HG02943 (cell line): ENCODE results near the gene LRMDA.

Source experiments
- ATAC-seq: cut with Tn5 transposase; IDR thresholded peaks from one replicate; pipeline ENCODE4 v1.9.1; 2021; ENCODE audit warnings: mild to moderate bottlenecking, low read depth, moderate library complexity; ENCODE audit not compliant: unreplicated experiment

Gene LRMDA

DNA sequence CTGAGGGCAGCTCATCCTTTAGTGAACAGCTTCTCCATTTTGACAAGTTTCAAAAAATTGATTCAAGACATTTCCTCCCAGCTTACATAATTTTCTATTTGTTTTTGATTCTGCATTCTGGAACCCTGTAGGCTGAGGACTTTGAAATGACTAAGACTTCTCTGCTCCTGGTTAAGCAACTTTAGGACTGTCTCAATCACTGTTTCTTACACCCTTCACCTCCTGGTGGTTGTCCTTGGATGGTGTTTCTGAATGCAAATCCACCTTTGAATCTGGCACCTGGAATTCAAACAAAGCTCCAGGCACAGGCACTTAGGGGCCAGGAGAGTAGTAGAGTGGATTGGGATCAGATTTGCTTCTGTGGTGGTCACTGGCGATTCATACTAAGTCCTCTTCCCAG is 595.5 kb downstream of the LRMDA start:
- no peak for ATAC-seq

DNA sequence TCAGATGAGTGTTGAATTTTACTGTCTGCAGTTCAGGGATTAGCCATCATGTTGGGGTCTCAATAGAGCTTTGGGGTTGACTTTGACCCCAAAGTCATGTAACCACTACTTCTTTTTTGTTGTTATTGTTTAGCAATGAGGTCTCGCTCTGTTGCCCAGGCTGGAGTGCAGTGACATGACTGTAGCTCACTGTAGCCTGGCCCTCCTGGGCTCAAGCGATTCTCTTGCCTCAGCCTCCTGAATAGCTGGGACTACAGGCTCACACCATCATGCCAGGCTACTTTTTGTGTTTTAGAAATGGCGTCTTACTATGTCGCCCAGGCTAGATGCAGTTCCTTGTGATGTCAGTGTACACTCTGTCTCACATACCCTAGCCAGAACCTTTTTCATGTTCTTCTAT is 598.4 kb downstream of the LRMDA start:
- no peak for ATAC-seq

DNA sequence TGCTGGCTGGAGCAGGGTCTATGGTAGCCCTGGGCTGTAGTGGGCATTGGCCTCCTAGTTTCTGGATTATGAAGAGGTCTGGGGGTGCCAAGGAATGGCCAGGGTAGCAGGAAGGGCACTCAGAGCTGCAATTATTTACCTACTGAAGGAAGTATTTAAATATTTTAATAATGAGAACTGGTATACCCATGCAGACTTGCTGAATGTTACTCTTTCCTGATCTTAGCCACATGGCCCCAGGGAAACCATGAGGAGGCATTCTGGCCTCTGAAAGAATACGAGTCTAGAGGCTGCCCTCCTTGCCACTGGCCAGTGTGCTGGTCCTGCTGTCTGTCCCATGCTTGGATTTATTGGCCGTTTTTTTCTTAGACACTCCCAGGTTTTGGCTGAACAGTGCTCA is 599.7 kb downstream of the LRMDA start:
- no peak for ATAC-seq

DNA sequence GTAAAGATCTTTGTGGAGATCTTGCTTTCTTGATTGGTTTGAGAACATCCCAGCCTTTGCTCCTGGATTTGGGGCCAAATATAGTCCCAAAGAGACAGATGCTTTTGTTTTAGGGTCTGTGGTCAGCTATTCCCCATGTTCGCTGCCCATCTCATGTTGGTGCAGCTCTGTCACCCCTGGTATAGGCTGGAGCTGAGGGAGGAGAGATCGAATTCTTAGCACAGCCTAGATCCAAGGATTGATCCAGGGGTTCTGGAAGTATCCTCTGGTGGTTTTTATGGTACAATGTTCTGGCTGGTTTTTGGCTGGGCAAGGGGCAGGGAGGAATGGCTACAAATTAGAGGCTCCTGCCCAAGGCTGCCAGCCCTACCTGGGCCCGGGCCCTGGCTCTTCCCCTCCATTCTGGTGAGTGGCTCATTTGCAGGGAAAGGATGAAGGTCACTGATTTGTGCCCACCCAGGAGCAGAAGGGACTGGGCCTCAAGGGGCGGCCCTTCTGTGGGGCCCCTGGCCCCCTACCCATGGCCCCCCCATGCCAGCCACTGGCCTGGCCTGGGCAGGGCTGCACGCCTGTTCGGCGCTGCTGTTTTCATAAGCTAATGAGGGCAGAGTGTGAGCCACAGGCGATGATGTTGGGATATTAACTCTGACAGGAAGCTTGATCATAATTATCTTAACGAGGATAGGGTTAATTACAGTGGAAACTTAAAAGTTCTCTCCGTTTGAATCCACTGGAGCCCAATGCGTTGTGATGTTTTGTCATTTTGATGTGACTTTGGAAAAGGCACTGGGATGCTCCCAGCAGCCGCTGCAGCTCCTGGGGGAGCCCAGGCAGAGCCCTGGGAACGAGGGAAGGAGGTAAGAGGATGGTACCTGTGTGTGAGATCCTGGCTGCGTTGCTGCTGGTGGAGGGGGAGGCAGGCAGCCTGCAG is 600.6 kb downstream of the LRMDA start:
- no peak for ATAC-seq

DNA sequence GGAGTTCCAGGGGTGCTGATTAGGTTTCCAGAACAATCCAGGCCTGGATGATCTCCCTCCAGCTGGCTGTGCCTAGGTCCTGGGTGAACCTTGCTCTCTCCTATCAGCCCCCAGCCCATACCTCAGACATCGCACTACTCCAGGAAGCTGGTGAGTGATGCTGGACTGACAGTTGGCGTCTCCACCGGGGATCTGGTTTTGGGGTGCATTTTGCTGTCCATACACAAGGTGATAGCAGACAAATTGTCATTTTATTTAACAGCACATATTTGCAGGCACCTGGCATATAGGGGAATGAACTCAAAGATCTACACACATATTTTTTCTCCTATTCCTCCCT is 601.2 kb downstream of the LRMDA start:
- no peak for ATAC-seq

DNA sequence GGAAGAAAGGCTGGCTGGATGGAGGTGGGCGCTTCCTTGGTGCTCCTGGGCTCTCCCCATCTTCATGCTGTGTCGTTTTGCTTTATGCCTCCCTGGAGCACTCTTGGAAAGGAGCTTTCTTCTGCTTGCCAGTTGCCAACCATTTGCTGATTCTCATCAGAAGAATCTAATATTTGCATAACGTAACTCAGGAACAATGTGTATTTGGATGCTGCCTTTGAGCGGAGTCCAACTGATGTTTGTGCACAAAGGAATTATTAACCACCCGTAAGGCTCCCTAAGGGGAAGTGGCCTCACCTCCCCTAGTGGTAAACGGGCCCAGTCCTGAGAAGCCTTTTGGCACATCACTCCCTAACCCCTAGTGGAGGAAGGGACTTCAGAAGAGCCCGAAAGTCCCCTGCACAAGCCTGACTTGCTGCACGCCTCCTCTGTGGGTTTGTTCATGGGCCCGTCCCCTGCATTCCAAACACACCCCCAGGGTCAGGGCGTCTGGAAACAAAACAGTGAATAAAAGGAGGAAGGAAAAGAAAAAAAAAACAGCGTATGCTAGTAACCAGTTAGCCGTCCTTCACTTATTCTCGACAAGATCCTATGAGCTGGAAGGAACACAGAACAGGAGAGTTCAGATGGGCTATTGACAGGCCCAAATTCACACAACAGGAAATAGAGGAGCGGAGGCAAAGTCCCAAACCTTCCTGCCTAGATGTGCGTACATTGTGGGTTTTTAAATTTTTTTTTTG is 602.2 kb downstream of the LRMDA start:
- no peak for ATAC-seq

DNA sequence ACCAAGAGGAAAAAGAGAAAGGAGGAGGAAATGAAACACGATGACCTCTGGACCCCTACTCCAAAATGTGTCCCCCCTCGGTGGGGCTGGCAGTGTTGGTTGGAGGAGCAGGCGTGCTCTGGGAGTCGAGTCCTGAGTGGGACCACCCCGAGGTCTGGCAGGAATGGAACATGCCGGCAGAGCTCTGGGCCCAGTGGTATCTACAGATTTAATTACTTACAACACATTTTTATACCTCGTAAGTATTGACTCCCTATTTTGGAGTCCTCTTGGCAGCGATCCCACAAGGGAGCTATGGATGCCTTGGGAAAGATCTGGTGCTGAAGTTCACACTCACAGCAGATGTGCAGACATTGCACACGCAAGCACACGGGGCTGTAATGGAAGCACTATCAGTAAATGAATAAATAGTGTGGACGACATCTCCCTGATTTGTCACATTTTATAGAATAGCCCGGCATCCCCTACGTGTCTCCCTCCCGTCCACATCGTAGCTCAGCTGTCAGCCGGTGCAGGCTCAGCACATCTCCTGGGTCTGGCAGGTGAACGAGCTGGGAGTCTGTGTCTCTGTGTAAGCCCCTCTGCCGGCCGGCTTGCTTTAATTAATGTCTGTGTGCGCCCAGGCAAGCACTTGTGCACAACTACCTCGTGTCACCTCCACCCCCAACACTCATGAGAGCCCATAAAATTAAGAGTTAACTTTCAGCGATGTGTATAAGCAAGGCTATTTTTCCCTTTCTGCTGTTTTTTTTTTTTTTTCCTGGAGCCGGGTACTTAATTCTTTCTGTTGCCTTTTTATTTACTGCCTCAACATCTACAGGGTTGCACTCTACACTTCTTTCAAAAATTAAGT is 603.2 kb downstream of the LRMDA start:
- no peak for ATAC-seq

DNA sequence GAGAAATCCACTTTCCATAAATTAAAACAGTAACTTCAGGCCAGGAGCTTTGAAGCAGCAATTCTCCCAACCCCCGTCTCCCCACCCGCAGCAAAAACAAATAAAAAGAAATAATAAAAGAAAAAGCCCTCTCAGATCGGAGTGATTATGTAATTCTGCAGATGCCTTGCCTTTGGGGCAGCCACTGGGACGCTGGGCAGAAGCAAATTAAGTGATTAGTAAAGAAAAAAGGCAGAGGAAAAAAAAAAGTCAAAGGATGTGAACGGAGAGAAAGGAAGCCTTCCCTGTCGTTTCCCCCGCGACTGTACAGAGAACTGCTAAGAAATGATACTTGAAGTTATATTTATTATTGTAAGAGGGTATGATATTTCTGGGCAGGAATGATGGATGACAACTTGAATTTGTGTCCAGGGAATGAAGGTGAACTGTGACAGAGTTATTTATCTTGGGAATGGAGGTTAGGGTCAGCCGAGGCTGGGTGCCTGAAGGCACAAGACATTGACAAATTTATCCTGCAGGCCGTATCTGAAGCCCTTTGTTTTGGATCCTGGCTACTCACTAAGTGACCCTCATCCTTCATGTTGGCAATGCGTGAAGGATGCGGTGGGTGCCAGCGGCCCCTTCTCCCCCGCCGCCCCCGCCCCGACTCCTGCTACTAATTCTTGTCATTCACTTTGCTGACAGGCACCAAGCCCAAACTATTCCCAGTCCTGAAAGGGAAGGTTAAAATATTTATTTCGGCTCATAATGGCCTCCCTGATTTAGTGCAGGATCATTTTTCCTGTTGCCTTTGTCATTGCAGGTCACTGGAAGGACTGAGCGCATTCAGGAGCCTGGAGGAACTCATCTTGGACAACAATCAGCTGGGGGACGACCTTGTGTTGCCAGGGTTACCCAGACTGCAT is 604.0 kb downstream of the LRMDA start:
- no peak for ATAC-seq

DNA sequence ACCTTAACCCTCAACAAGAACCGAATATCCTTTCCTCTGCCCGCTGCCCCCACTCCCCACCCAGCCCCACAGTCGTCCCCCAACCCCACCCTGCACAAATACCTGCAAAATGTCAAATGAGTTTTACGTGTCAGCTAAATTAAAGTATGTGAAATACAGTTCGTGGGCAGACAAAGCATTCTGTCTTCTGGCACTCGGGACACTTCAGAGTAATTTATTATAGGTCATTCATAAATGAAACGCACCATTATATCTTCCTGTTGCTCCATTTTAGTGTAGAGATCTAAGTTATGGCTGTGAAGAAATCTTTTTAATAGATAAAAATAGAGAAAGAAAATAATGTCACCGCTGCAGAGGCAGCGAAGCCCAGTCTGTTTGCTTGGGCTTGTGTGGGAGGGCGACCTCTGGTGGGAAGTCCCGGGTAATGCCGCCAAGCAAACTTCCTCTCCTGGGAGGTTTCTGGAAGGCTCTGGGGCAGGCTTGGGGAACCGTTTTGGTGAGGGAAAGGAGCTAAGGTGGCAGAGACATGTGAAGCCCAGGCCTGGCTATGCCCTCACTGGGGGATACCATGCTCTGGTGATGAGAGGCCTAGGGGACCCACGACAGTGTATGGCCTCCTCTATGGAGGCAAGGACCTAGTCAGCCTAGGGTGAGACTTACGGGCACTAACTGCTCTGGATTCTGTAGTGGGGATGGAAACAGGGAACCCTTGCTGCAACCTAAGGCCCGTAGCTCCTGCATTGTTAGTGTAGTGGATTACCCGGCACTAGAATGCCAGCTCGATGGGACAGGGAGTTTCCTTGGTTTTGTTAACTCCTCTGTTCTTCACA is 604.9 kb downstream of the LRMDA start:
- ATAC-seq: peak; percentile 69

DNA sequence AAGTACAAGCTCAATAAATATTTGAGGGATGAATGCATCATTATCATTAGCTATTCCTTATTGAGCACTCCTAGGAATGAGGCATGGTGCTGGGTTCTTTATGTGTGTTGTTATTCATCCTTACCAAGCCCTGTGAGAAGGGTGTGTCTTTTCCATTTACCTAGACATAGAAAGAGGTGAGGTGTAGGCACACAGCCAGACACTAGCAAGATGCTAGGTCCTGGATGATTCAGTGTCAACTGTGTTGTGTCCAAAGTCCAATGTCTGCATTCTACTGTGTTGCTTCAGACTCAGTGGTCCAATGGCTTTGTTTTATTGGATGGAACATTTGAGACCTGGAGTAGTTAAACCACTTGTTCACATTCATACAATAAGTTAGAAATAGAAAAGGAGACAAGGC is 605.5 kb downstream of the LRMDA start:
- ATAC-seq: no peak

DNA sequence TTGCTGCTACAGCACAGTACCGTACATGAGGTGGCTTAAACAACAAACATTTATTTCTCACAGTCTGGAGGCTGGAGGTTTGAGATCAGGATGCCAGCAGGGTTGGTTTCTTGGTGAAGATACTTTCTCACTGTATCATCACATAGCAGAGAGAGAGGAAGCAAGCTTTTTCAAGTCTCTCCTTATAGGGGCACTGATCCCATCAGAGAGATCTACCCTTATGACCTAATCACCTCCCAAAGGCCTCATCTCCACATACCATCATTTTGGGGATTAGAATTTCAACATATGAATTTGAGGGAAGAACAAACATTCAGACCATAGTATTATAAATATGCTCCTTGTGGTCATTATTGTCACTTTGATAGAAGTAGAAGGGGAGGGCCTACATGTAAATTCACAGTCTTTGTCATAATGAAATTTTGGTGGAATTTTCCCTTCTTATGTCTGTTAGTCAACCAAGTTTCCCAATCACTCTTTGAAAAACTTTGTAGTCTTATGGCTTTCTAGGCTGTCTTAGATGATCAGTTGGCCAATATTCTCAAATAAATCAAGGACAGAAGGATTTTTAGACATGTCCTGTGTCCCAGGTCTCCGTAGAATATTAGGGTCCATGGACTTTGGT is 606.2 kb downstream of the LRMDA start:
- ATAC-seq: no peak

DNA sequence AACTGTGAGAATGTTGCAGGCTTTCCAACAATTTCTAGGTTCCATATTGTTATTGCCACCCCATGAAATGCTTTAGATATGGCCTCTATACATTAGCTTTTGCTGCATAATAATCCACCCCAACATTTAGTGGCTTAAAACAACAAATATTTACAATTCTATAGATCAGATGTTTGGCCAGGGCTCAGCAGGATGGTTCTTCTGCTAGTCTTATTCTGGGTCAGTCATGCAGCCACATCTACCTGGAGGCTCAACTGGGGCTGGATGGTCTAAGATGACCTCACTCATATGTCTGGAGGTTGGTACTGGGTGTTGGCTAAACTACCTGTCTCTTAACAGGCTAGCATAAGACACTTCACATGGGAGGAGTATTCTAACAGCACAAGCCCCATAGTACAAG is 607.3 kb downstream of the LRMDA start:
- no peak for ATAC-seq

DNA sequence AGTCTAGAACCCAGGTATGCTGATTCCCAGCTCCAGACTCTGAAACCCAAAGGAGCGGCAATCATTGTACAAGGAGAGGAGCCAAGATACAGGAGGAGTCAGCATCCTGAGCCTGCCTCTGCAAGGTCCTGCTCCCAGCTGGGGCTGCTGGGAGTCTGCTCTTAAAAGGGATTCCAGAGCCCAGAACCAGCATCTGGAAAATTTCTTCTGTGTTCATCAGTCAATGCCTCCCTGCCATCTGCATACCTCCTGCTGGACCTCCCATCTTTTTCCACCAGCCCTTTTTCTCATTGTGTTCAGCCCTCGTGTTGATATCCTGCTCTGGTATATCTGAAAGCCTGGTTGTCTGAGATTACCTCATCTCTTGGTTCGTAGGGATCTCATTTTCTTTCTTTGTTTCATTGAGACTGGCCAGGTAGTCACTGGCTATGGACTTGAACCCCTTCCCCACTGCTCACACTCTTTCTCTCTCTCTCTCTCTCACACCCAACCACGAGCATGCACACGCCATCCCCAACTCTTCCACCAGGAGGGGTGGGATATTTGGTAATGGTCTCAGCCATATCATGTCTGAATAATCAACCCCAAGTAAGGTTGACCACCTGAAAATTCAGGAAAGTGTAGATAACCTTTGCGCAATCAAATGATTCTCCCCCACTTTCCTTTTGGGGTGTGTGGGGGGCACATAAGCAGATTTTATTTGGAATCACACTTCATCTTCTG is 608.8 kb downstream of the LRMDA start:
- ATAC-seq: no peak

DNA sequence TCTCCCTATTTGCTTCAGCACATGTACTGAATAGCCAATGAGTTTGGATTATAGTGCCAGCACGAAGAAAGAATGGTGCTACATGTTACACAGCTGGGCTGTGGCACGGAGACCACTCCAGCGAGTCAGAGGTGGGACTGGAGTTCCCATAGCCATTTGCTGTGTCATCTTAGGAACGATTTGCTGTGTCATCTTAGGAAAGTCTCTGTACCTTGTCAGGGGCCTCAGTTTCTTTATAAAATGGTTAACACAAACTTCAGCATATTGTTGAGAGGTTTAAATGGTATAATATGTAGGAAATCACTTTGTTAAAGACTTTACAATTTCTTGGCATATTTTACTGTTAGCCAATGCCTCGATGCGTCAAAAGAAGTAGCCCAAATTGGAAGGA is 609.4 kb downstream of the LRMDA start:
- no peak for ATAC-seq

DNA sequence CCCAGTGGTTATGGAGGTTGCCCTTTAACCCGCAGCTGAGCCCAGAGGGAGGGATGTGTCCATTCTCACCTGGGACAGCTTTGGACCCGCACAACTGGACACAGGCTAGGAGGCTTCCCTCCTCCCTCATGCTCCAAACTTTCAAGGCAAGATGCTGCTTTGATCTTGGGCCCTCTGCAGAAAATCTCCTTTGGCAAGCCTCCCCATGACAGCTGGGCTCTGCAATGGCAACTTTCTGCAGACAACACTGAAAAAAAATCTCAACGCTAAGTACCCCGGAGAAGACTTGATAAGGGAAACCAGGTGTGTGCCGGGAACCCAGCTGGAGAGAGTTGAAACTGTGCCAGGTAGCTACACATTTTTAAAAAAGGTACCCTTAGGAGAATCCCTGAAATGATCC is 610.1 kb downstream of the LRMDA start:
- no peak for ATAC-seq

DNA sequence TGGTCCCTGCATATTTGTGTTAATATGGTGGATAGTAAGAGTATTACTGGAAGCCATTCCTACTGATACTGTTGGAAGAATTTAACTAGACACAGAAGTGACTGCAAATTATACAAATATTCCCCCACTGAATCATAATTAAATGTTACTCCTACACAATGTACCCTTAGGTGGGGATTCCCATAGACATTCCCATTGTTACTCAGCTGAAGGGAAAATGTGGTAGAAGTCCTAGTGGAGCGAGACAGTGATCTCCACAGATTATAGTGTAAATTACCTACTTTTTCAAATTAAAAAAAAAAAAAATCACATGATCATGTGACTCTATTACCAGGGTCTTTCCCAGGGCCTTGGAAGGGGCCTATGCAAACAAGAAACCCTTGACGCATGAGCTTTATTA is 611.8 kb downstream of the LRMDA start:
- ATAC-seq: no peak

DNA sequence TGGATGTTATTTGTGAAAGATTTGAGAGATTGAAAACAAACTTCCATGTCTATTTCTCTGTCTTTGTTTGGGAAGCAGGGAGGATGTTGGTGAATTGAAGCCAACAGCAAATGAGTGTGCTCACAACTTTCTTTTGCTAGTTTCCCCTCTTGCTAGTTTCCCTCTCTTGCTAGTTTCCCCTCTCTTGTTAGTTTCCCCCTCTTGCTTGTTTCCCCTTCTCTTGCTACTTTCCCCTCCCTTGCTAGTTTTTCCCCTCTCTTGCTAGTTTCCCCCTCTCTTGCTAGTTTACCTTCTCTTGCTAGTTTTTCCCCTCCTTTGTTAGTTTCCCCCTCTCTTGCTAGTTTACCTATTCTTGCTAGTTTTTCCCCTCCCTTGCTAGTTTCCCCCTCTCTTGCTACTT is 613.3 kb downstream of the LRMDA start:
- no peak for ATAC-seq

DNA sequence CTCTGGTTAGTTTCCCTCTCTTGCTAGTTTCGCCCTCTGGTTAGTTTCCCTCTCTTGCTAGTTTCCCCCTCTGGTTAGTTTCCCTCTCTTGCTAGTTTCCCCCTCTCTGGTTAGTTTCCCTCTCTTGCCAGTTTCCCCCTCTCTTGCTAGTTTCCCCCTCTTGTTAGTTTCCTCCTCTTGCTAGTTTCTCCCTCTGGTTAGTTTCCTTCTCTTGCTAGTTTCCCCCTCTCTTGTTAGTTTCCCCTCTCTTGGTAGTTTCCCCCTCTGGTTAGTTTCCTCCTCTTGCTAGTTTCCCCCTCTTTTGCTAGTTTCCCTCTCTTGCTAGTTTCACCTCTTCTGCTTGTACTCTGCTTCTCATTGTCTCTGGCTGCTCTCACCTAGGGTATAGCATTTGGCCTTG is 613.8 kb downstream of the LRMDA start:
- no peak for ATAC-seq
